ENCODE measurements around the gene PLIN3.
"Not testable (repeated sequence)": the region's sequence is repeated elsewhere in the genome, so short reads cannot be mapped to it uniquely, and the experiment has no call there.

DNA sequence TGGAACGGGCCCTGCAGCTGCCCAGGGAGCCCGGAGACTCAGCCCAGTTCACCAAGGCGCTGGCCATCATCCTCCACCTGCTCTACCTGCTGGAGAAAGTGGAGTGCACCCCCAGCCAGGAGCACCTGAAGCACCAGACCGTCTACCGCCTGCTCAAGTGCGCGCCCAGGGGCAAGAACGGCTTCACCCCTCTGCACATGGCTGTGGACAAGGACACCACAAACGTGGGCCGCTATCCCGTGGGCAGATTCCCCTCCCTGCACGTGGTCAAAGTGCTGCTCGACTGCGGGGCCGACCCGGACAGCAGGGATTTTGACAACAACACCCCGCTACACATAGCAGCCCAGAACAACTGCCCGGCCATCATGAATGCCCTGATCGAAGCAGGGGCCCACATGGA lies 74.2 kb downstream of the PLIN3 start:
- TF ChIP-seq, protein P1, sequence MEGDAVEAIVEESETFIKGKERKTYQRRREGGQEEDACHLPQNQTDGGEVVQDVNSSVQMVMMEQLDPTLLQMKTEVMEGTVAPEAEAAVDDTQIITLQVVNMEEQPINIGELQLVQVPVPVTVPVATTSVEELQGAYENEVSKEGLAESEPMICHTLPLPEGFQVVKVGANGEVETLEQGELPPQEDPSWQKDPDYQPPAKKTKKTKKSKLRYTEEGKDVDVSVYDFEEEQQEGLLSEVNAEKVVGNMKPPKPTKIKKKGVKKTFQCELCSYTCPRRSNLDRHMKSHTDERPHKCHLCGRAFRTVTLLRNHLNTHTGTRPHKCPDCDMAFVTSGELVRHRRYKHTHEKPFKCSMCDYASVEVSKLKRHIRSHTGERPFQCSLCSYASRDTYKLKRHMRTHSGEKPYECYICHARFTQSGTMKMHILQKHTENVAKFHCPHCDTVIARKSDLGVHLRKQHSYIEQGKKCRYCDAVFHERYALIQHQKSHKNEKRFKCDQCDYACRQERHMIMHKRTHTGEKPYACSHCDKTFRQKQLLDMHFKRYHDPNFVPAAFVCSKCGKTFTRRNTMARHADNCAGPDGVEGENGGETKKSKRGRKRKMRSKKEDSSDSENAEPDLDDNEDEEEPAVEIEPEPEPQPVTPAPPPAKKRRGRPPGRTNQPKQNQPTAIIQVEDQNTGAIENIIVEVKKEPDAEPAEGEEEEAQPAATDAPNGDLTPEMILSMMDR (conservative IDR thresholded peaks at IDR 0.05 in 1 of 2, IDR thresholded peaks at IDR 0.05 in 1 of 2; ENCODE audit: low read depth in 1 of 2, low read length in 2 of 2): not testable (repeated sequence)
- not testable (repeated sequence) for TF ChIP-seq EZH2 (IDR thresholded peaks at IDR 0.05; ENCODE audit: low read length, missing control alignments)
